ENCODE results near the gene AFAP1L1.

Gene AFAP1L1

GRCh38 chr5:149320791-149321330 lies 49.2 kb downstream of the AFAP1L1 start:
- no peak for TF ChIP-seq CTCF (conservative IDR thresholded peaks at IDR 0.05; ENCODE audit: low read depth, low read length)
- no peak overlapping the region for H3K4me3 ChIP-seq (ENCODE audit: low read length)
- DNase-seq (ENCODE audit: low read depth): peak; percentile 94

DNA sequence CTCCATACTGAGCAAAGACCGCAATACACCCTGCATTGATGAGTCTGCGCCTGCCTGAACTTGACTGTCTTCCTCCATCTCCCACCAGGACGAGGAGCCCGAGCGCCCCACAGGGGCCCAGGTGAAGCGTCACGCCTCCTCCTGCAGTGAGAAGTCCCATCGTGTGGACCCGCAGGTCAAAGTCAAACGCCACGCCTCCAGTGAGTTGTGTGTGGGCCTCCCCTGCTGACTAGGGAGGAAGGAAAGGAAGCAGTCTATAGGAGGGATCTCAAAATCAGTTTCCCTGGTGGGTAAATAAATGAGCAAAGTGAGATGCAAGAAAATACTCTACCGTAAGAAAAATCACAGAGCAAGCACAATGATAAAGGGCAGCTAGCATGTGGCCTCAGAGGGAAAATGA lies 50.9 kb downstream of the AFAP1L1 start:
- TF ChIP-seq CTCF (conservative IDR thresholded peaks at IDR 0.05; ENCODE audit: low read depth, low read length): no peak
- no peak for DNase-seq (ENCODE audit: low read depth)
- H3K4me3 ChIP-seq (ENCODE audit: low read length): no peak overlapping the region

DNA sequence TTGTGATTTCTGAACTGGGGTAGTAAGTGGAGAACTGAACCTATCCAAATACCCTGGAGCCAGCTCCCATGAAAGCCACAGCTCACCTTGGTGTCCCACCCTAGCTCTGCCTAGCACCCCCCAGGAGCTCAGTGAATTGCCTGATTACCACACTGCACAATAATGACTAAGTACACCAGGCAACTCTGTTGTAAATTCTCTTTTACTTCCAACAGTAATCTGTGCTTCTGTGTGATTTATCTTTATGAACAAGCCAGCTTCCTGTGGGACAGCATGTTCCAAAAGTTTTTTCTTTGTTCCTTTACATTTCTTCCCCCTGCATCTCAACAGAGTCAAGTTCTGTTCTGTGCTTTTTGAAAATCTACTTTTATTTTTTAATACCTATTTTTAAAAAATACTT lies 51.6 kb downstream of the AFAP1L1 start:
- no peak overlapping the region for H3K4me3 ChIP-seq (ENCODE audit: low read length)
- DNase-seq (ENCODE audit: low read depth): no peak
- TF ChIP-seq CTCF (conservative IDR thresholded peaks at IDR 0.05; ENCODE audit: low read depth, low read length): no peak

DNA sequence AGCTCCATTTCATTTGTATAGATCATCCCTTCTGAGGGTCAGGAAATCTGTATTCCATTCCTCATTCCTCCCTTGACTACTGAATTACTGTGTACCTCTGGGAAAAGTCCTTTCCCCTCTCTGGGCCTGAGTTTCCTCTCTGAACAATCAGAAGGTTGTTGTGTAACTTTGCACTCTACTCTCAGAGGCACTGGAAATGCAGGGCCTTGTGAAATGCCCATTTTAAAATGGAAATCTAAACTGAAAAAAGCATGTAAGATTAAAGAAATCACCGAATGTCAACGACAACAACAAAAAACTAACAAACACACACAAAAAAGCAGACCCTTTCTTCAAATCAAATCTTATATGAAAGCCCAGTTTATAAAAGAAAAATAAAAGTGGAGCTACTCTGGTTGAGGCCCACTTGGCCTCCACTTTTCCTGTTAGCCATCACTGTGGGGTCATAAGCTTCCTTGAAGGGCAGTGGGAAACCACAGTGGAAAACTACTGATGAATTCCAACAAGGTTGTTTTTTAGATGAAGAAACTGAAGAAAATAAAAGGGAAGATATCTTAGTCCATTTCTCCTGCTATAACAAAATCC lies 52.1 kb downstream of the AFAP1L1 start:
- H3K4me3 ChIP-seq (ENCODE audit: low read length): no peak overlapping the region
- DNase-seq (ENCODE audit: low read depth): no peak
- TF ChIP-seq CTCF (conservative IDR thresholded peaks at IDR 0.05; ENCODE audit: low read depth, low read length): no peak

- DNase-seq (ENCODE audit: low read depth): no peak
- no peak overlapping the region for H3K4me3 ChIP-seq (ENCODE audit: low read length)
- TF ChIP-seq CTCF (conservative IDR thresholded peaks at IDR 0.05; ENCODE audit: low read depth, low read length): no peak
Measured at GRCh38 chr5:149324641-149325040, 53.0 kb downstream of the AFAP1L1 start.

DNA sequence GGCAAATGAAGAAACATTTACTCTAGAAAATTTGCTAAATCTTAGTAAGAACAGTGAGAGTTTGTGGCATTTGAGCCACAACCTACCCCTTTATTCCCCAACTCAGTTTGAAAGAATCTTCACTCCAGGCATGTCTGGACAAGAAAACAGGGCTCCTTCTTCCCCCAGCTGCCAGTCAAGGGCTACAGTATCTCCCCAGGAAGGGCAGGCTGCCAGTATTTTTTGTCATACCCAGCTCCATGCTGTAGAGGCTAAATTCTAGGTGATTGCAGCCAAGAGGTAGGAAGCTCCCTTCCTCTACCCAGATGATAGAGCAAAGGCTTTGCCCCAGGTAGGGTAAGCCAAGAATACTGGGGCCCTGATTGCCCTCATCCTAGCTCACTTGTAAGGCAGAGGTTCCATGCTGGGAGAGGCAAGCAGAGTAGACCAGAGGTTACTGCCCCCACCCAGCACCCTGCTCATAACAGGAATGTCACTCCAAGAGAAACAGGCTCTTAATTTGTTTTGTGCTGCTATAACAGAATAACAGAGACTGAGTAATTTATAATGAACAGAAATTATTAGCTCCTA lies 53.6 kb downstream of the AFAP1L1 start:
- TF ChIP-seq CTCF (conservative IDR thresholded peaks at IDR 0.05; ENCODE audit: low read depth, low read length): no peak

DNA sequence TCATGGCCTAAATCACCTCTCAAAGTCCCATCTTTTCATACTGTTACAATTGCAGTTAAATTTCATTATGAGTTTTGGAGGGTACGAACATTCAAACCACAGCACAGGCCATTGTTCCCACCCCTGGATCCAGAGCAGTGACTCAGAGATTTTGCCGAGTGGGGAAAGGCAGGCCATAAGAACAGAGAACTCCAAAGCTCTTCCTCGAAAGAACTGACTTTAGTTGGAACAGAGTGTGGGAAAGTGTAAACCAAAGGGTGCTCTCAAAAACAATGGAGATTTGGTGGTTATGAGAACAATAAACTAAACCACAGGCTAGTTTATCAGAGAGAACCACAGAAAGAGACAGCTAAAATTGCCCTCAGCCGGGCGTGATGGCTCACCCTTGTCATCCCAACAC lies 54.2 kb downstream of the AFAP1L1 start:
- no peak for DNase-seq (ENCODE audit: low read depth)
- no peak for TF ChIP-seq CTCF (conservative IDR thresholded peaks at IDR 0.05; ENCODE audit: low read depth, low read length)

More for the DNA sequence above, 53.6 kb downstream of the AFAP1L1 start:
- DNase-seq (ENCODE audit: low read depth): no peak
- H3K4me3 ChIP-seq (ENCODE audit: low read length): no peak overlapping the region

More for the DNA sequence above, 54.2 kb downstream of the AFAP1L1 start:
- no peak overlapping the region for H3K4me3 ChIP-seq (ENCODE audit: low read length)

All from retinal pigment epithelial cell (primary cell).